ENCODE data around the gene CRYGD.

- no peak for TF ChIP-seq CTCF (IDR thresholded peaks at IDR 0.05; ENCODE audit: poor library complexity)
- no peak for TF ChIP-seq EZH2 (IDR thresholded peaks at IDR 0.05; ENCODE audit: borderline replicate concordance)
- TF ChIP-seq EZH2phosphoT487 (IDR thresholded peaks at IDR 0.05; ENCODE audit: low read depth, severe bottlenecking, unreplicated experiment) = no peak
Measured at GRCh38 chr2:208096080-208096479, 28.2 kb downstream of the CRYGD start.
